Muscle layer of colon (tissue), 2 donors: Measurements from ENCODE around the gene TULP4.

Source experiments
- H3K27ac ChIP-seq: one replicate; pipeline ENCODE4 v1.7.0; 2013; ENCODE audit warnings: low read depth, mild to moderate bottlenecking, low read length, moderate library complexity
- H3K27me3 ChIP-seq, 2 donors: one replicate each; pipeline ENCODE4 v1.7.0; 2013; ENCODE audit warnings: low read length in 2 of 2, mild to moderate bottlenecking in 2 of 2; ENCODE audit not compliant: insufficient read depth in 2 of 2, control insufficient read depth in 1 of 2
- H3K36me3 ChIP-seq: one replicate; pipeline ENCODE4 v1.7.0; 2013; ENCODE audit warnings: mild to moderate bottlenecking, low read length; ENCODE audit not compliant: insufficient read depth
- H3K4me1 ChIP-seq: one replicate; pipeline ENCODE4 v1.7.0; 2013; ENCODE audit warnings: mild to moderate bottlenecking, low read length; ENCODE audit not compliant: insufficient read depth
- H3K4me3 ChIP-seq, 2 donors: one replicate each; pipeline ENCODE4 v1.7.0; 2013; ENCODE audit warnings: low read length in 2 of 2, low read depth in 1 of 2, mild to moderate bottlenecking in 1 of 2, moderate library complexity in 1 of 2
- H3K9ac ChIP-seq: one replicate; pipeline ENCODE4 v1.7.0; 2013; ENCODE audit warnings: low read length
- H3K9me3 ChIP-seq: one replicate; pipeline ENCODE4 v1.7.0; 2013; ENCODE audit warnings: mild to moderate bottlenecking, low read length
- donor health status: abdominal sarcoma.
- donor health status: Adenocarcinoma of cecum.

TULP4 gene

GRCh38 chr6:158501360-158502262 lies 189.3 kb downstream of the TULP4 start:
- peaks cover 15% of the 10 kb centered on the region for H3K36me3 ChIP-seq
- H3K9me3 ChIP-seq = no peaks in the 10 kb centered on the region
- H3K4me3 ChIP-seq = no peak overlapping the region
- no peaks in the 10 kb centered on the region for H3K4me1 ChIP-seq
- no peak overlapping the region for H3K9ac ChIP-seq
- H3K27ac ChIP-seq = no peak overlapping the region
- H3K27me3 ChIP-seq = no peaks in the 10 kb centered on the region

DNA sequence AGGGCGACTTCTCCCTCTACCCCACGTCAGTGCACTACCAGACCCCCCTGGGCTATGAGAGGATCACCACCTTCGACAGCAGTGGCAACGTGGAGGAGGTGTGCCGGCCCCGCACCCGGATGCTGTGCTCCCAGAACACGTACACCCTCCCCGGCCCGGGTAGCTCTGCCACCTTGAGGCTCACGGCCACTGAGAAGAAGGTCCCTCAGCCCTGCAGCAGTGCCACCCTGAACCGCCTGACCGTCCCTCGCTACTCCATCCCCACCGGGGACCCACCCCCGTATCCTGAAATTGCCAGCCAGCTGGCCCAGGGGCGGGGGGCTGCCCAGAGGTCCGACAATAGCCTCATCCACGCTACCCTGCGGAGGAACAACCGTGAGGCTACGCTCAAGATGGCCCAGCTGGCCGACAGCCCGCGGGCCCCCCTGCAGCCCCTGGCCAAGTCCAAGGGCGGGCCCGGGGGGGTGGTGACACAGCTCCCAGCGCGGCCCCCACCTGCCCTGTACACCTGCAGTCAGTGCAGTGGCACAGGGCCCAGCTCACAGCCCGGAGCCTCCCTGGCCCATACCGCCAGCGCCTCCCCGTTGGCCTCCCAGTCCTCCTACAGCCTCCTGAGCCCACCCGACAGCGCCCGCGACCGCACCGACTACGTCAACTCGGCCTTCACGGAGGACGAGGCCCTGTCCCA lies 190.1 kb downstream of the TULP4 start:
- no peak overlapping the region for H3K27ac ChIP-seq
- peaks cover 15% of the 10 kb centered on the region for H3K36me3 ChIP-seq
- no peaks in the 10 kb centered on the region for H3K27me3 ChIP-seq
- no peaks in the 10 kb centered on the region for H3K4me1 ChIP-seq
- no peak overlapping the region for H3K9ac ChIP-seq
- H3K9me3 ChIP-seq = no peaks in the 10 kb centered on the region
- no peak overlapping the region for H3K4me3 ChIP-seq

DNA sequence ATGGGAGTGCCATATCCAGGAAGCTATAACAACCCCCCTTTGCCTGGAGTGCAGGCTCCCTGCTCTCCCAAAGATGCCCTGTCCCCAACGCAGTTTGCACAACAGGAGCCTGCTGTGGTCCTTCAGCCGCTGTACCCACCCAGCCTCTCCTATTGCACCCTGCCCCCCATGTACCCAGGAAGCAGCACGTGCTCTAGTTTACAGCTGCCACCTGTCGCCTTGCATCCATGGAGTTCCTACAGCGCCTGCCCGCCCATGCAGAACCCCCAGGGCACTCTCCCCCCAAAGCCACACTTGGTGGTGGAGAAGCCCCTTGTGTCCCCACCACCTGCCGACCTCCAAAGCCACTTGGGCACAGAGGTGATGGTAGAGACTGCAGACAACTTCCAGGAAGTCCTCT lies 191.0 kb downstream of the TULP4 start:
- no peaks in the 10 kb centered on the region for H3K27me3 ChIP-seq
- no peaks in the 10 kb centered on the region for H3K4me1 ChIP-seq
- H3K36me3 ChIP-seq = peaks cover 15% of the 10 kb centered on the region

GRCh38 chr6:158503846-158504245 lies 191.6 kb downstream of the TULP4 start:
- Histone ChIP-seq H3K9ac (no peak overlapping the region), H3K4me3 (no peak overlapping the region), H3K36me3 (peaks cover 9% of the 10 kb centered on the region), H3K9me3 (no peaks in the 10 kb centered on the region), H3K27me3 (no peaks in the 10 kb centered on the region), H3K4me1 (no peaks in the 10 kb centered on the region), H3K27ac (no peak overlapping the region)

More for the DNA sequence above, 191.0 kb downstream of the TULP4 start:
- Histone ChIP-seq H3K27ac (no peak overlapping the region), H3K4me3 (no peak overlapping the region), H3K9me3 (no peaks in the 10 kb centered on the region), H3K9ac (no peak overlapping the region)

DNA sequence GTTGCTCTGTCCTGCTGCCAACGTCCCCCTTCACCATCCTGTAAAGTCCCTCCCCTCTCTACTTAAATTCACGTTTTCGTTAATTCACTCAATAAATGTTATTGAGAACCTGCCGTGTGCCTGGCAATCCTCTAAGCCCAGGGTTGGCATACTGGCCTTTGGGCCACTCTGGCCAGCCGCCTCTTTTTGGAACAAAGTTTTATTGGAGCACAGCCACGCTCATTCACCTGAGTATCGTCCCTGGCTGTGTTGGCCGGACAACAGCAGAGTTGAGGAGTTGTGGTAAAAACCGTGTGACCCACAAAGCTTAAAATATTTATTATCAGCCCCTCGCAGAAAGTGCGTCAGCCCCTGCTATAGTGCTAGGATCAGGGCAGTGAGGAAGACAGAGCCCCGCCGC lies 192.9 kb downstream of the TULP4 start:
- Histone ChIP-seq H3K9me3 (no peaks in the 10 kb centered on the region), H3K4me3 (no peak overlapping the region), H3K36me3 (peaks cover 5% of the 10 kb centered on the region), H3K27me3 (no peaks in the 10 kb centered on the region), H3K4me1 (no peaks in the 10 kb centered on the region), H3K9ac (no peak overlapping the region), H3K27ac (no peak overlapping the region)

DNA sequence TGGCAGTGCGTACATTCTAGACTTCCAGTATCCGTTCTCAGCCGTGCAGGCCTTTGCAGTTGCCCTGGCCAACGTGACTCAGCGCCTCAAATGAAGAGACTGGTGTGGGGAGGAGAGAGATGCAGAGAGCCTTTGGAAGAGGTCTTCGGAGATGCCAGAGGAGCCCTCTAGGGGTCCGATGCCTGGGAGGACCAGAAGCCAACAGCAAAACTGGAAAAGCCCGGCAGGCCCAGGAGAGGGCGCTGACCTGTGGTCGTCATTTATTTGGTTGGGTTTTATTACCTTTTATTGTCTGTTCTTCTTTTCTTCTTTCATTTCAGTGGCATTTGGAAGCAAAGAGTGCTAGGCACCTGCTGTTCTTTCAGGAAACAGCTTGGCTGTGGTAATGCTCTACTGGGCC lies 194.3 kb downstream of the TULP4 start:
- no peaks in the 10 kb centered on the region for H3K27me3 ChIP-seq
- no peak overlapping the region for H3K27ac ChIP-seq
- H3K9ac ChIP-seq = no peak overlapping the region
- H3K4me1 ChIP-seq = no peaks in the 10 kb centered on the region
- H3K4me3 ChIP-seq = no peak overlapping the region
- peaks cover 2% of the 10 kb centered on the region for H3K36me3 ChIP-seq
- H3K9me3 ChIP-seq = no peaks in the 10 kb centered on the region

DNA sequence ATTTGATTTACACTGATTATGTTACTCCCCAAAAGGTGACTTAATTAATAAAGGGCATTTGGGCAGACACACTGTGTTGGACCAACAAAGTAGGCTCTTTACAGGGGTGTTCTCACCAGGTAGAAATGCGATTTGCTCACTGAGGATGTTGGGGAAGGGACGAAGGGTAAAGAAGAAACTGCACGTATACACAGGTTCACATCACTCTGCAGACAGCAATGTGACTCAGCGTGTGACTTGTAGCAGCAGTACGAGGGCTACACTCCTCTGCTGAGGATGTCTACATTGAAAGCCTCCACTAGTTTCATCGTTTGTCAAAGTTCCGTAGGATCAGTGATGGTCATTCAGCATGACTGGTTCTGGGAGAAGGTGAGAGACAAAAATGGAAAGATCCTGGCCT lies 194.9 kb downstream of the TULP4 start:
- Histone ChIP-seq H3K4me3 (no peak overlapping the region), H3K27ac (no peak overlapping the region), H3K27me3 (no peaks in the 10 kb centered on the region), H3K9ac (no peak overlapping the region), H3K36me3 (no peaks in the 10 kb centered on the region), H3K4me1 (no peaks in the 10 kb centered on the region), H3K9me3 (no peaks in the 10 kb centered on the region)

- Histone ChIP-seq H3K36me3 (no peaks in the 10 kb centered on the region), H3K27me3 (no peaks in the 10 kb centered on the region), H3K9ac (no peak overlapping the region), H3K9me3 (no peaks in the 10 kb centered on the region), H3K4me3 (no peak overlapping the region), H3K27ac (no peak overlapping the region), H3K4me1 (no peaks in the 10 kb centered on the region)
Measured at GRCh38 chr6:158508450-158508849, 196.2 kb downstream of the TULP4 start.

DNA sequence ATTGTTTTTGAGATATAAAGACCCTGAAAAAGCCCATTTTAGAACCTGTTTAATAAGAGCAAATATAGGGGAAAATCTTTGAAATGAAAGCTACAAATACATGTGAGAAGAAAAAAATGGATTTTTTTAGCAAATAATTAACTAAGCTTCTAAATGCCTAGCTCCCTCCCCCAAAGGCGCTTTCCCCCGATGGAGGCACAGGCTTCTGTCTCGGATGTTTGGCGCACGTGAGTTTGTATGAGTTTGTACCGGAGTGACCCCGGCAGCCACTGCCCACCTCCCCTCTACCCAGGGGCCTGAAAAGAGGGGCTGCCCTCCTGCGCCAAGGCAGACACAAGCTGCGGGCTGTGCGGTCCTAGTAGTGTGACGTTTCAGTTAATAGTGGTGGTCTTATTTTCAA lies 197.2 kb downstream of the TULP4 start:
- Histone ChIP-seq H3K36me3 (no peaks in the 10 kb centered on the region), H3K4me1 (no peaks in the 10 kb centered on the region), H3K27me3 (no peaks in the 10 kb centered on the region), H3K27ac (no peak overlapping the region), H3K4me3 (no peak overlapping the region), H3K9ac (no peak overlapping the region), H3K9me3 (no peaks in the 10 kb centered on the region)

DNA sequence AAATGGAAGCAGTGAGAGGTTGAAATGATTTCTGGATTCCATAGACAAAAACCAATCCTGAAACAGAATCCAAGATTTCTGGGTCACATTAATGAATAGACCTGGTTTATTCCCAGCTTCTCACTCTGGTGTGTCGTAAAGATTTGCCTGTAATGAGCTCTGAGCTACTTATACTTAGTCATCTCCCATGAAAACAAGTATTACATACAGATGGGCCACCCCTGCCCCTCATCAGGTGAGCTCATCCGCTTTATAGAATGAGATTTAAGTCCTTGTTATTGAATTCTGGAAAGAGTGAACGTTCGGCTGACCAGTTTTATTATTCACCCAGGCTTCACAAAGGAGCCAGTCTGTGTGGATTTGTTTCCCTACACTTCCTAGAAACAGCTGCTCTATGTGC lies 200.5 kb downstream of the TULP4 start:
- no peaks in the 10 kb centered on the region for H3K36me3 ChIP-seq
- no peak overlapping the region for H3K27ac ChIP-seq
- H3K4me1 ChIP-seq = no peaks in the 10 kb centered on the region
- H3K9me3 ChIP-seq = no peaks in the 10 kb centered on the region
- H3K4me3 ChIP-seq = no peak overlapping the region
- no peak overlapping the region for H3K9ac ChIP-seq
- peaks cover 11 to 20% of the 10 kb centered on the region in 2 donors for H3K27me3 ChIP-seq

DNA sequence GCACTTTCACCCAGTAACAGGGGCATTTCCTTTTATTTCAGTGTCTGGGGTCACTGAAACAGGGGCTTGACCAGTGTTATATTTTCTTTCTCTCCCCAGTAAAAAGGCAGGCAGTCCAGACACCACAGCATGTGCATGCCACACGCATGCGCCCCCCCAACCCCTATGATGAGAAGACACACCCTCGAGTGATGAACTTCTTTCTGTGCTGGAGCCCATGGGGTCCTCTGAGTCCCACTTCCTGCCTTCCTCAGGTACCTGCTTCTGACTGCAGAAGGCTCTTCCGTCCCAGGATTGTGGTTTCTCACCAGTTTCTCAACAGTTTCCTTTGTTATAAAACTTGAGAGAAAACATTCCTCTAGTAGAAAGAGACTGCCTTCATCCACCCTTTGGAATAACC lies 201.9 kb downstream of the TULP4 start:
- no peak overlapping the region for H3K4me3 ChIP-seq
- no peak overlapping the region for H3K9ac ChIP-seq
- H3K36me3 ChIP-seq = no peaks in the 10 kb centered on the region
- H3K4me1 ChIP-seq = peaks cover 8% of the 10 kb centered on the region
- no peak overlapping the region for H3K27ac ChIP-seq
- H3K9me3 ChIP-seq = no peaks in the 10 kb centered on the region
- peaks cover 15 to 26% of the 10 kb centered on the region in 2 donors for H3K27me3 ChIP-seq
